DMS53 treated with DMSO at 0.1 percent for 48 hours (cell line): Measurements from ENCODE around the gene FTO.

Experiments
- DNase-seq: peaks from one replicate; lab custom pipeline; 2025; ENCODE audit not compliant: unreplicated experiment; lab: John Stamatoyannopoulos, UW

FTO gene

GRCh38 chr16:53894686-53895085 lies 190.7 kb downstream of the FTO start:
- no peak for DNase-seq

GRCh38 chr16:53895433-53895832 lies 191.5 kb downstream of the FTO start:
- DNase-seq, result no peak

- DNase-seq, result no peak
These were observed 191.9 kb downstream of the FTO start for GRCh38 chr16:53895851-53896250.

GRCh38 chr16:53896722-53897121 lies 192.8 kb downstream of the FTO start:
- DNase-seq, result no peak

GRCh38 chr16:53898993-53899392 lies 195.0 kb downstream of the FTO start:
- DNase-seq, result no peak

GRCh38 chr16:53899431-53899830 lies 195.5 kb downstream of the FTO start:
- no peak for DNase-seq

GRCh38 chr16:53900667-53901066 lies 196.7 kb downstream of the FTO start:
- no peak for DNase-seq

GRCh38 chr16:53901408-53901807 lies 197.5 kb downstream of the FTO start:
- DNase-seq, result peak; percentile 10

- DNase-seq, result no peak
These were observed 200.6 kb downstream of the FTO start for GRCh38 chr16:53904533-53904932.

GRCh38 chr16:53905028-53905427 lies 201.1 kb downstream of the FTO start:
- no peak for DNase-seq

- no peak for DNase-seq
These were observed 204.8 kb downstream of the FTO start for GRCh38 chr16:53908731-53909130.

GRCh38 chr16:53910990-53911389 lies 207.0 kb downstream of the FTO start:
- no peak for DNase-seq

GRCh38 chr16:53911513-53911912 lies 207.6 kb downstream of the FTO start:
- no peak for DNase-seq

- DNase-seq, result no peak
These were observed 208.2 kb downstream of the FTO start for GRCh38 chr16:53912155-53912554.

- DNase-seq, result no peak
These were observed 209.3 kb downstream of the FTO start for GRCh38 chr16:53913099-53913870.

GRCh38 chr16:53913920-53914319 lies 210.0 kb downstream of the FTO start:
- DNase-seq, result no peak

GRCh38 chr16:53914736-53915135 lies 210.8 kb downstream of the FTO start:
- no peak for DNase-seq

GRCh38 chr16:53915452-53916160 lies 211.7 kb downstream of the FTO start:
- DNase-seq, result no peak

GRCh38 chr16:53920988-53921387 lies 217.0 kb downstream of the FTO start:
- DNase-seq, result no peak

GRCh38 chr16:53922067-53922806 lies 218.3 kb downstream of the FTO start:
- DNase-seq, result no peak

- no peak for DNase-seq
These were observed 219.0 kb downstream of the FTO start for GRCh38 chr16:53922807-53923571.
